NCI-H748 treated with DMSO at 0.1 percent for 48 hours (cell line): ENCODE measurements around the gene KLC3.
A peak's percentile ranks its signal among the peaks of the same experiment; 100 is the strongest.

Source experiments
- DNase-seq: peaks from one replicate; lab custom pipeline; 2025; lab: John Stamatoyannopoulos, UW

The KLC3 gene

GRCh38 chr19:45349126-45349415, 8.5 kb downstream of the KLC3 start:
- DNase-seq, result no peak

DNA sequence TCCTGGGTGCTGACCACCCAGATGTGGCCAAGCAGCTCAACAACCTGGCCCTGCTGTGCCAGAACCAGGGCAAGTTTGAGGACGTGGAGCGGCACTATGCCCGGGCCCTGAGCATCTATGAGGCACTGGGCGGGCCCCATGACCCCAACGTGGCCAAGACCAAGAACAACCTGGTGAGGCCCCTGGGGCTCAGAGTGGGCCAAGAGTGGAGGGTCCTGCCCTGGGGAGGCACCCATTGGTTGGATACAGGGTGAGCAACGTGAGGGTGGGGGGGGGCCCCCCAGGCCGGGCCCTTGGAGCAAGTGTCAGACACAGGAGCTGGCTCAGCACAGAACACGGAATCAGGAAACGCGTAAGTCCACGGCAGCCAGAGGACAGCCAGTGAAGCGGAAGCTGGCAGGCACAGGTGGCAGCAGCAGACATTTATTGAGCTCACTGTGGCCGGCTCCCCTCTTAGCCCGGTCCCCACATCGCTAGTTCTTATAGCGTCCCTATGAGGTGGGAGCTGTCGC, 8.9 kb downstream of the KLC3 start:
- no peak for DNase-seq

- no peak for DNase-seq
Measured at GRCh38 chr19:45350477-45351058, 10.0 kb downstream of the KLC3 start.

GRCh38 chr19:45351401-45351952, 10.9 kb downstream of the KLC3 start:
- no peak for DNase-seq

DNA sequence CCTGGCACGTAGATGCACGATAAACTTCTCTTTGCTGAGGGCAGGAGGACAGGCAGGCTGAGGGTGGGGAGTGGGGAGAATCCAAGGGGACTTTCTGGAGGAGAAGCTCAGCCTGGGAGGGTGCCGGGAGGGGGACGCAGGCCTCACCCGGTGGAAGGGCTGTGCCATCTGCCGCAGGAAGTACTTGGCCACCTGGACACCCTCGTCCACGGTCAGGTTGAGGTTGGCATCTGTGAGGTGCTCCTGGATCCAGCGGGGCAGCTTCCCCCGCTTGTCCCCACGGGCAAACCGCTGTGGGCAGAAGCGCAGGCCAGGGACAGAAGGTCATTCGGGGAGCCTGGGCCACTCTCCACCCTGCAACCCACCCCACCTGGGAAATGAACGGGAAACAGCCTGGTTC, 11.5 kb downstream of the KLC3 start:
- DNase-seq, result no peak

DNA sequence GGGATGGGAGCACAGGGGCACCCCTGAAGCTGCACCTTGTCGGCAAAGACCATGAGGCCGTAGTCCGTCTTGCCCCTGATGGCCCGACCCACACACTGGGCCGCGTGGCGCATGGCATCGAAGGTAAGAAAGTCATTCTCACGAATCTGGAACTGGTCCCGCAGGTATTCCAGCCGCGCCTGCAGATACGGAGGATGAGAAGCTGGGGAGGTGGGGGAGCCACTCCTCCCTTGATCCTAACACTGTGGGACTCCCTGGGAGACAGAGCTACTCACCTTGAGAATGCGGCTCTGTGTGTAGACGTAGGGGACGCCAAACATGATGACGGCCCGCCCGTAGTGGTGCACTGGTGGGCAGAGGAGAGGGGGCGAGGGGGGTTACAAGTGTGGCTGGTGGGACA, 11.9 kb downstream of the KLC3 start:
- DNase-seq, result no peak

GRCh38 chr19:45352914-45353796, 12.6 kb downstream of the KLC3 start:
- no peak for DNase-seq

GRCh38 chr19:45354241-45354842, 13.8 kb downstream of the KLC3 start:
- DNase-seq, result no peak

GRCh38 chr19:45355402-45355801, 14.9 kb downstream of the KLC3 start:
- DNase-seq, result no peak

GRCh38 chr19:45355910-45356309, 15.4 kb downstream of the KLC3 start:
- no peak for DNase-seq

DNA sequence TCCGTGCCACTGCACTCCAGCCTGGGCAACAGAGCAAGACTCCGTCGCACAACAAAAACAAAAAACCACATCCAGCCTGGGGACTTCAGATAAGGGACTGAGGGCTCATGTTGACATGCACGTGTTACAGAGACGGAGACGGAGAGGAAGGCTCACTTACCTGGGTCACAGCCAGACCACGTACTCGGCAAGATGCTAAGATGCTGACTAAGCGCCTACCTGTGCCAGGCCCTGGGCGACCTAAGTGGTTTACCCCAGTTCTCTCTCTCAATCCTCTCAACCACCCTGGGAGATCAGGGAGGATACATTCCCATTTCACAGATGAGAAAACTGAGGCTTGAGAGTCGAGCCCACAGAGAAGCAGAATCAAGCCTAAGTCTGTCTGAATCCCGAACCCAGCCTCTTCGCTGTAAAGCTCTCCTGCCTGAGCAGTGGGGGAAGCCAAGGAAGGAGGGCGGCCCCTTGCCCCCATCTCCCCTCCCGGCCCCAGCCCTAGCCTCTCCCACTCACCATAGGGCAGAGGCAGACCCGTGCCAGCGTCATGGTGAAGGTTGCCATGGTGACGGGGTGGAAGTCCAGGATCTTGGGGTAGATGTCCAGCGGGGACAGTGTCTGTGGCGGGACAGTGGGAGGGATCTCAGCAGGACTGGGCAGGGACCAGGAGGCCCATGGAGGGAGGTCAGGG, 16.4 kb downstream of the KLC3 start:
- DNase-seq, result no peak

- no peak for DNase-seq
Measured at GRCh38 chr19:45357445-45357783, 16.9 kb downstream of the KLC3 start.

- no peak for DNase-seq
Measured at GRCh38 chr19:45358213-45358792, 17.8 kb downstream of the KLC3 start.

DNA sequence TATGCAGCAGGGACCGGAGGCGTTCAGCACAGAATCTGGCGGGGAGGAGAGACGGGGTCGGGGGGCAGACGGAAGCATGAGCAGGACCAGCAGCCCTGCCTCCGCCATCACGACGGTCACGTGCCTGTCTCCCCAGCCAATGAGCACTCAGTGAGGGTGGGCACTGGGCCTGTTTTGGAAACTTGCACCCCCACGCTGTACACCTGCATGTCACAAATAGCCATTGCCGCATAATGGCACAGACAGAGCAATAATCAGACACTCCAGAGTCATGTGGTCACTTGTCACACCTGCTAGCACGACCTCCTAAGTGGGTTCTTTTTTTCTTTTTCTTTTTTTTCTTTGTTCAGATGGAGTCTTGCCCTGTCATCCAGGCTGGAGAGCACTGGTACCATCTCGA, 21.1 kb downstream of the KLC3 start:
- DNase-seq, result no peak

GRCh38 chr19:45362291-45362690, 21.7 kb downstream of the KLC3 start:
- DNase-seq, result no peak

DNA sequence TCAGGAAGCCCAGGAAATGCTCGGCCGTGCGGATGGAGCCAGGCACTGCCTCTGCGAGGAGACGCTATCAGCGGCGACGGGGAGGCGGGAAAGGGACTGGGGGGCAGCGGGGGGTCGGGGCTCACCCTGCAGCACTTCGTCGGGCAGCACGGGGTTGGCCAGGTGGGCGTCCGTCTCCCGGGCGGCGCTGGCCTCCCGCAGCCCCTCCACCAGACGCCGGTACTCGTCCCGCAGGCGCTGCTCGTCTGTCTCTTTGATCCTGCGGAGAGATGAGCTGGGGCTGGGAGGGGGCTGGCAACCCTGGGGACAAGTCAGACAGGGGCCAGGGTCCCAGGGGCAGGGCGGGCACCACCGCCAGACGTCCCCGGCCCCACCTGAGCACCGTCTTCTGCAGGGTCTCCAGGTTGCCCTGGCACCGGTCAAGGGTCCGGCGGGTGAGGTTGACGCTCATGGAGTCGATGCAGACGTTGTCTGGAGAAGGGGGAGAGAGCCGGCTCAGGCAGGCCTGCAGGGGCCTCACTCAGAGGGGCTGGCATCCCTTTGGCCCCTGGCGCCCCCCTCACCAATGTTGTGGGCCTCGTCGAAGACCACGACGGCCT, 23.4 kb downstream of the KLC3 start:
- DNase-seq, result no peak

- DNase-seq, result no peak
Measured at GRCh38 chr19:45364696-45365095, 24.1 kb downstream of the KLC3 start.

- no peak for DNase-seq
Measured at GRCh38 chr19:45368127-45368526, 27.6 kb downstream of the KLC3 start.

DNA sequence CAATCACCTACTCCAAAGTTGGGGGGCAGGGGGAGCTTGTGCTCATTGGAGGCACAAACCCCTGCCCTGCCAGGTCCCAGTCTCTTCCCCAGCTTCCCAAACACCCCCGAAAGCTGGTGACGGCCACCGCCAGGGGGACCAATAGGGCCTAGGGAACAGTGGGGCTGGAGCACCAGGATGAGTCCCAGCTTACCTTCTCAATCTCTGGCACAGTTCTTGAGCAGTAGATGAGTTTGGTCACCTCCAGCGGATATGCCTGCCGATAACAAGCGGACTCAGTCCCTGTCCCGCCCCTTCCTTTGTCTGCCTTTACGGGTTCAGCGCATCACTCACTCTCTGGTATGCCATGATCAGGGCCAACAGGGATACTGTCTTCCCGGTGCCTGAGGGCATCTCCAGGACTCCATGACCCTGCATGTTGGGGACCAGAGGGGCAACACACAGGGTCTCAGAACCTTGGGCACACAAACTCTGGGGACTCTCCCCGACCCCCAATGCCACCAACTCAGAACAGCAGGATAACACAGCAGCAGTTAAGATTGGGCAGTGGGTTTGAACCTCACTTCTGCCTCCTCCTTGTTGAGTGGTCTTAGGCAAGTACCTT, 28.3 kb downstream of the KLC3 start:
- DNase-seq, result no peak

- DNase-seq, result peak; percentile 99
Measured at GRCh38 chr19:45370410-45371204, 30.1 kb downstream of the KLC3 start, which contains the start of gene ERCC2. Gene ERCC2, minus strand, starts transcription at chr19:45370573. Its CDS starts 33 bp downstream, at chr19:45370540.
